NB4 (cell line): Measurements from ENCODE around the gene HOXB6.

ENCODE experiments used
- POLR2A ChIP-seq: IDR thresholded peaks from 2 replicates; pipeline ENCODE4 v1.6.1; 2011; ENCODE audit warnings: mild to moderate bottlenecking; ENCODE audit not compliant: insufficient read length; ENCODE audit errors: extremely low read depth
- TF ChIP-seq, protein P1 (sequence below): IDR thresholded peaks from one replicate; pipeline ENCODE4 v1.5.1; 2012; ENCODE audit warnings: low read depth, low read length

DNA sequence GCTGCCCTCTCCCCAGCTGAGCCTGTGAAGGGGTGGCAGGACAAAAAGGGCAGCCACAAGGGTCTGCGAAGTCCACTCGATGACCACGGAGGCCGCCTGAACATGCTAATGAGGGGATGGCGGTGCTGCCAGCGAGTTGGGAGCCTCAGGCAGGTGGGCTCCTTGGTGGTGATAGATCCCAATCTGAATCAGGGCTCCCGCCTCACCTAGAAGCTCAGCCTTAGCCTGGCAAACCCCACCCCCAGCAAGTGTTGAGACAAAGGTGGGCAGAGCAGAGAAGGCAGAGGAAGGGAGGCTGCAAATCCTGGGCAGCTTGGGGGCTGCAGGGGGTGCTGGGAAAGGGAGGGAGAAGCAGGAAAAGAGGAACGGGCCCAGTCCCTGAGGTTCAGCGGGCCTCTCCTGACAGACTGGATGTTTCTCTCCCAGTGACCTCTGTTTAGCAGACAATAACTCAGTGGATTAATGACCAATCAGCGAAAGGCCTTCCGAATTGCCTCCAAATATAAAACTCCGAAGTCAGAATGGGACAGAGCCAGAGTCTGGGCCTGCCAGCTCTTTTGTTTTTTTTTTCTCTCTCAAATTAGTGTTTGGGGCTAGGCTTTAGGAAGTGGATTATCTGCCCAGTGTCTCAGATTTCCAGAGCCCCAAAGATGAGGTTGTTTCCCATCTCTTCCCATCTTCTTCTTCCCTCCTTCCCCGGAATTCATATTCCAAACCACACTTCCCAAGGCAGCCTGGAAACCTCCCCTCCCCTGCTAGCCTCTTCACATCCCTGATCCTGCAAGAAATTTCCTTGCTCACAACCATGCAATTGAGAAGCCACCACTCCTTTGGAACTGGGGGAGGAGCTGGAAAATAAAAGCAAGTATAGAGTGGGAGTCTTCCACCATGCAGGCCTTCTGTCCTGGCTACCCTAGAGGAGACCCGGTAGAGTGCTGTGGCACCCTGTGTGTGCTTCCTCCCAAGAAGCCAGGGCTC lies 44.7 kb downstream of the HOXB6 start:
- TF ChIP-seq, protein P1, sequence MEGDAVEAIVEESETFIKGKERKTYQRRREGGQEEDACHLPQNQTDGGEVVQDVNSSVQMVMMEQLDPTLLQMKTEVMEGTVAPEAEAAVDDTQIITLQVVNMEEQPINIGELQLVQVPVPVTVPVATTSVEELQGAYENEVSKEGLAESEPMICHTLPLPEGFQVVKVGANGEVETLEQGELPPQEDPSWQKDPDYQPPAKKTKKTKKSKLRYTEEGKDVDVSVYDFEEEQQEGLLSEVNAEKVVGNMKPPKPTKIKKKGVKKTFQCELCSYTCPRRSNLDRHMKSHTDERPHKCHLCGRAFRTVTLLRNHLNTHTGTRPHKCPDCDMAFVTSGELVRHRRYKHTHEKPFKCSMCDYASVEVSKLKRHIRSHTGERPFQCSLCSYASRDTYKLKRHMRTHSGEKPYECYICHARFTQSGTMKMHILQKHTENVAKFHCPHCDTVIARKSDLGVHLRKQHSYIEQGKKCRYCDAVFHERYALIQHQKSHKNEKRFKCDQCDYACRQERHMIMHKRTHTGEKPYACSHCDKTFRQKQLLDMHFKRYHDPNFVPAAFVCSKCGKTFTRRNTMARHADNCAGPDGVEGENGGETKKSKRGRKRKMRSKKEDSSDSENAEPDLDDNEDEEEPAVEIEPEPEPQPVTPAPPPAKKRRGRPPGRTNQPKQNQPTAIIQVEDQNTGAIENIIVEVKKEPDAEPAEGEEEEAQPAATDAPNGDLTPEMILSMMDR, result no peak
- no peak for TF ChIP-seq POLR2A
